Ovary (tissue), 3 donors: ENCODE results near the gene CDCP2.

Experiments
- CTCF ChIP-seq, 3 donors: fragments of 450-650 bp in 2 of 3; fragments of 200-600 bp in 1 of 3; IDR thresholded peaks; one replicate each; pipeline versions ENCODE4 v1.5.1 to v1.8.0; 2016 to 2022; ENCODE audit warnings: antibody characterized with exemption in 3 of 3, mild to moderate bottlenecking in 1 of 3
- POLR2A ChIP-seq: fragments of 450-650 bp; IDR thresholded peaks from one replicate; pipeline ENCODE4 v1.6.1; 2017; ENCODE audit warnings: antibody characterized with exemption, mild to moderate bottlenecking, moderate library complexity
- donor health status: DM: no; HTN: no; CAD: no.

- TF ChIP-seq CTCF (IDR thresholded peaks at IDR 0.05) (no peak), POLR2A (no peak)
Observed at GRCh38 chr1:54174106-54174505, 21.3 kb upstream of the CDCP2 start.
